Neural progenitor cell (in vitro differentiated cells): ENCODE measurements around the gene AFF3.

Source experiments
- EZH2phosphoT487 ChIP-seq: fragments of 200-600 bp; sonication (generic); IDR thresholded peaks from 2 replicates; pipeline ENCODE4 v1.6.1; 2017; ENCODE audit warnings: antibody characterized with exemption
- TF ChIP-seq, protein P1 (sequence below): fragments of 200-600 bp; sonication (generic); IDR thresholded peaks from 2 replicates; pipeline ENCODE4 v1.5.1; 2017; ENCODE audit warnings: antibody characterized with exemption, mild to moderate bottlenecking

DNA sequence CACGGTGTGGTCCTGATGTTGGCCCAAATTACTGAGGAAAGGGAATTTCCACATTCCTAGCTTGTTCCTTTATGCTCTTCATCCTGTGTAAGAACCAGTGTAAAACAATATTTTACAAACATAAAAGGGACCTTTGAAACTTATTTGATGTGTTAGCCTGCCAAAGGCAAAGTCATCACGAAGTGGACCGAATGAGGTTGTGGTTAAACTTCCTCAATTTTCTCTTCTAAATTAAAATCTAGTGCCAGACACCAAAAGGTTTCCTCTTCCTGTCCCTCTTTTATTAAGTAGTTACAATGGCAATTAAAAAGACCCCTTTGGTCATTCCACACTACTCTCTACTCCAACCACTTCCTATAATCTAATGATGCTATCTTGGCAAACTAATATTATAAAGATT lies 279.8 kb downstream of the AFF3 start:
- TF ChIP-seq, protein P1, sequence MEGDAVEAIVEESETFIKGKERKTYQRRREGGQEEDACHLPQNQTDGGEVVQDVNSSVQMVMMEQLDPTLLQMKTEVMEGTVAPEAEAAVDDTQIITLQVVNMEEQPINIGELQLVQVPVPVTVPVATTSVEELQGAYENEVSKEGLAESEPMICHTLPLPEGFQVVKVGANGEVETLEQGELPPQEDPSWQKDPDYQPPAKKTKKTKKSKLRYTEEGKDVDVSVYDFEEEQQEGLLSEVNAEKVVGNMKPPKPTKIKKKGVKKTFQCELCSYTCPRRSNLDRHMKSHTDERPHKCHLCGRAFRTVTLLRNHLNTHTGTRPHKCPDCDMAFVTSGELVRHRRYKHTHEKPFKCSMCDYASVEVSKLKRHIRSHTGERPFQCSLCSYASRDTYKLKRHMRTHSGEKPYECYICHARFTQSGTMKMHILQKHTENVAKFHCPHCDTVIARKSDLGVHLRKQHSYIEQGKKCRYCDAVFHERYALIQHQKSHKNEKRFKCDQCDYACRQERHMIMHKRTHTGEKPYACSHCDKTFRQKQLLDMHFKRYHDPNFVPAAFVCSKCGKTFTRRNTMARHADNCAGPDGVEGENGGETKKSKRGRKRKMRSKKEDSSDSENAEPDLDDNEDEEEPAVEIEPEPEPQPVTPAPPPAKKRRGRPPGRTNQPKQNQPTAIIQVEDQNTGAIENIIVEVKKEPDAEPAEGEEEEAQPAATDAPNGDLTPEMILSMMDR: no peak
- no peak for TF ChIP-seq EZH2phosphoT487
